Islet of Langerhans (tissue), 1 donor: ENCODE measurements around the gene CACNA1C.

ENCODE experiments used
- FAIRE-seq: peaks from one replicate; lab custom pipeline; 2011; peaks lifted over from hg19 to GRCh38; lab: Jason Lieb, UNC

The CACNA1C gene

GRCh38 chr12:2560356-2560755 is 507.6 kb downstream of the CACNA1C start:
- FAIRE-seq, result no peak

DNA sequence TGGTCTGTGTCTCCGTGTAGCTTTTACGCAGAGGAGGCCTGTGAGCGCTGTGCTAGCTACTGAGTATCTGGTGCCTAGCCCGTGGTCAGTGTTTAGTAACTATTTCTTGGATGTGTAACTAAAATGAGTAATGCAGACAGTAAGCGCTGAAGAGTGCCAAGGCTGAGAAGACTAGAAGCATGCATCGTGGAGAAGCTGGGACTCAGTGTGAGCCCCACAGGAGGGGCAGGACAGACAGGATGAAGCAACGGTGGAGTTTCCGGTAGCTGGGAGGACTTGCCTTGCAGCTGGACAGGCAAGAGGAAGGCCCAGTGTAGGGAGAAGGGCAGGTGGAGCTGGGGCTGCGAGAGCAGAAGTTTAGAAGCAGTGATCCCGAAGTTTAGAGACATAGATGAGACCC is 508.6 kb downstream of the CACNA1C start:
- FAIRE-seq, result no peak

GRCh38 chr12:2562400-2562799 is 509.6 kb downstream of the CACNA1C start:
- FAIRE-seq, result no peak

DNA sequence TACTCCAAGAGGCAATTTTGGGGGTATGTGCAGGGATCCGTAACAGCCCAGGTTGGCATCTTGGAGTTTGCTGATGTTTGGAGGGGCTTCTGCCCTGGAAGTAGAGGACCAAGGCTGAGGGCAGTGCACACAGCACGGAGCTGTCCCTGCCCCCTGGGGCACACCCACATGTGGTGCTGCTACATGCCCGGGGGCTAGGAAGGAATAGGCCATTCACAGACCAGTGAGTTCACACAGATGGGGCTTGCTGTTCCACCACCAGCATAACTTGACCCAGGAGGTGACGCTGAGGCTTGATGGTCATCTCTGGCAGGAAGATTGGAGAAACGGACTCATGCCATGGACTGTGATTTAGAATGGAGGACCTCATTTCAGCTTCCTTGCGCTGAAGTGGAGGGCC is 510.9 kb downstream of the CACNA1C start:
- no peak for FAIRE-seq

- no peak for FAIRE-seq
Observed at GRCh38 chr12:2566161-2566560, 513.4 kb downstream of the CACNA1C start.

GRCh38 chr12:2567711-2568110 is 514.9 kb downstream of the CACNA1C start:
- no peak for FAIRE-seq

DNA sequence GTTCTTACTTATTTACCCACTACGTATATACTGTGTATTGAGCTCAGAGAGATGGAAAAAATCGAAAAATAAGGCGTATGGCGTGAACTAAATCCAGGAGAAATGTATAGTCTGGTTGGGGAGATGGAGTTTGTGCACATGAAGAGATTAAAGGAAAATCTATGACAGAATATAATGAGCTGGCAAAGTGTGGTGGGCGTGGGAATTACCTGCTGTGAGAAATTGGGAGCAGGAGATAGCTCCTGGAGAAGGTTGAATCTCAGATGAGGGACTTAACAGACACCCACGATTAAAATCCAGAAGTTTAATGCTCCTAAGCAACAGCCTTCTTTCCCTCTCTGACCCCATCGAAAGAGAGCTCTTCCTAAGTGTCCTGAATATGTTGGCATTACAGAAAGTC is 517.8 kb downstream of the CACNA1C start:
- FAIRE-seq, result no peak

DNA sequence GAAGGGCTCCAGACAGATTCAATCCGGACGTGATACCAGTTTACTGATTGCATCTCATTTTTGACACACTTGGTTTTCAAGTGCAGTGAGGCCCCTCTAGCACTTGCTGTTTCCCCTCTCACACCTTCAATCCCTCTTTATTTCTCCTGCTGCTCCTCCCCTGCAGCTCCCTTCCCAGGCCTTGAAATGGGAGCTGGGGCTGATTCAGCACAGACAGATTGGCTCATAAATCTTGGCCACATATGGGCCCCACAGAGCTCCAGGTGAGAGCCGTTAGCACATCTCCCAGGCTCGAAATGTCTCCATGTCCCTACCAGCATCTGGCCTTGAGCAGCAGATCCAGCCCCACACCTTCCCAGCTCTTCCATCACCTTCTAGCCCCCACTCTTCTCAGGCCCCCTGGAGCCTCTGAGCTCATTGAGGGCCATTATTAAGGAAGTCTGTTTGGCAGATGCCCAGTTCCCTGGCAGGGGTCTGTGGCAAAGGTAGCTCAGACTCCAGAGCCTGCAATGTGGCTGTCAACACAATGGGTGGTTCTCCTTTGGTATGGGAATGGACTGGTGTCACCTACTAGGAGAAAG is 521.7 kb downstream of the CACNA1C start:
- no peak for FAIRE-seq

GRCh38 chr12:2575245-2575644 is 522.5 kb downstream of the CACNA1C start:
- no peak for FAIRE-seq

- no peak for FAIRE-seq
Observed at GRCh38 chr12:2578211-2578610, 525.4 kb downstream of the CACNA1C start.

GRCh38 chr12:2578772-2579171 is 526.0 kb downstream of the CACNA1C start:
- no peak for FAIRE-seq

- FAIRE-seq, result no peak
Observed at GRCh38 chr12:2580821-2581220, 528.0 kb downstream of the CACNA1C start.

GRCh38 chr12:2581293-2582045 is 528.7 kb downstream of the CACNA1C start:
- no peak for FAIRE-seq

DNA sequence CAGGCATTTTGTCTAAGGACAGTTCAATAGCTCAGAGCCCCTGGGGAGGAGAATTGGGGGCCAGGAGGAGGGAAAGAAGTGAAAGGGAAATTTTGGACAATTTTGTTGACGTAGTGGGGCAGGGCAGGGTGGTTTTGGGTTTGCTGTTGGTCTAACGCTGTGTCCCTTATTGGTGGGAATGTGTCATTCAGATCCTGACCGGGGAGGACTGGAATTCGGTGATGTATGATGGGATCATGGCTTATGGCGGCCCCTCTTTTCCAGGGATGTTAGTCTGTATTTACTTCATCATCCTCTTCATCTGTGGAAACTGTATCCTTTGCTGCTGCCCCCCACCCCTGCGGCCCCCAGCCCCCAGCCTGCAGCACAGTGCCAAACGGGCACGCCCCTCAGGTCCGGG is 529.8 kb downstream of the CACNA1C start:
- no peak for FAIRE-seq

GRCh38 chr12:2583091-2583497 is 530.3 kb downstream of the CACNA1C start:
- FAIRE-seq, result no peak

DNA sequence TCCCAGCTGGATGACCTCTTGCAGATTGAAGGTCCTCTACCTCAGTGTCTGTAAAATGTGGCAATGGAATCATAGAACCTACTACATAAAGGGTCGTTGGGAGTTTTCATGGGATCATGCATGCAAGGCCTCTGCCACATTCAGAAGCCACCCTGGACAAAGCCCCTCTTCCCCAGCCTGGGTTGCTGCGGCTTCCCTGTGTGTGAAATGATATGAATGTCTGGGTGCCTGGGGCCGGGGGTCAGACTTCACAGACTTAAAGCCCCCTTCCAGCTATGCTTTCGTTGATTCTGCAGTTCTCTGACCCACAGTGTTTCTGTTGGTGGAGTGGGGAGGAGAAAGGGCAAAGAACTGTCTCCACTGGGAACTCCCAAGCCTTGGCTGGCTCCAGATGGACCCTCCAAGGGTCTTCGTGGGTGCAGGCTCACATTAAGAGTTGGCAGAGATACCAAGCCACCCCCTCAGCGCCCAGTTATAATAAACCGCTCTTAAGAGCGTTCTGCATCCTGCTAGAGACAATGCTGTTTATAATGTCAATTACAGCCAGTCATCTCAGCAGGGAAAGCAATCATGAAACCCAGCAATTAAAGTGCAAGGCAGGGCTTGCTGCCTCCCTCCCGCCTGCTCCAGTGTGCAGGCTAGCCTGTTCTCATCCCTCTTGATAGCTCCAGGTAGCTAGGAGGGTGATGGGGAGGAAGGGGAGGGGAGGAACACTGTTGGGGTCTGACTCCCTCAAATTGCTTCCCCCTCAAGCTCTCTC is 531.0 kb downstream of the CACNA1C start:
- FAIRE-seq, result no peak

DNA sequence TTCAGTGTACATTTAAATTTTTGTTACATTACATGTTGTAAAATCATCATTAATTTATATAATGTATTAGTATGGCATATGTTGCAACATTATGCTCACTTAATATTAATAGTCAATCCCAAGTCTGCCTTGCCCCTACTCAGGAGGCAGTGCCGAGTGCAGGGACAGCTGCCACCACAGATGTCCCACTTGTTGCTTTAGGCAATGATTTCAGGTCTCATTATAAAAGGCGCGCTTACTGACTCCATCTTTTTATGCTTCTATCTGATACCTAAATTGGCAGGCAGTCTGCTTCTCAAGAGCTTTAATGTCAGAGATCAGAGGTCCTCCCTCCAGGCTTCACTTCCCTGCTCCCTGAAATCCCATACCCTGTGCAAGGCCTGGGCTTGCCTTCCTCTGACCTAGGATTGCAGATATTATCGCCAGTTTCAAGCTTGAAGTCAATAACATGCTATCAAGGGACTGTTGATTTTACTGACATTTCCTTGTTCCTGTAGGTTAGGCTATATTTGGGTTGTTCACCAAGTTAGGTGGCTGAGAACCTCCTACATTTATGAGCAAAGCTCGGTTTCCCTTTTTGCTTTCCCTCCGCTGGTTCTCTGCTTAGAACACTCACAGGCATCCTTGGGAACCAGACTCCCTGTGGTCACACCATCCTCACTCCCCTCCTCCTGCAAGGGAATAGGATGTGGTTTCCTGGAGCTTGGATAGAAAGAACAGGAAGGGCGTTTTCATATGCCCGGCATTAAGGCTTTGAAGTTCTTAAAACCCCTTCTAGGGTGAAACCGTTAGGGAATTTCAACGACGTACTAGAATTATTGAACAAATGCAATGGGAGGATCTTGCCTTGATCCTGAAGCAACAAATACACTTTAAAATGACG is 533.6 kb downstream of the CACNA1C start:
- FAIRE-seq, result no peak

DNA sequence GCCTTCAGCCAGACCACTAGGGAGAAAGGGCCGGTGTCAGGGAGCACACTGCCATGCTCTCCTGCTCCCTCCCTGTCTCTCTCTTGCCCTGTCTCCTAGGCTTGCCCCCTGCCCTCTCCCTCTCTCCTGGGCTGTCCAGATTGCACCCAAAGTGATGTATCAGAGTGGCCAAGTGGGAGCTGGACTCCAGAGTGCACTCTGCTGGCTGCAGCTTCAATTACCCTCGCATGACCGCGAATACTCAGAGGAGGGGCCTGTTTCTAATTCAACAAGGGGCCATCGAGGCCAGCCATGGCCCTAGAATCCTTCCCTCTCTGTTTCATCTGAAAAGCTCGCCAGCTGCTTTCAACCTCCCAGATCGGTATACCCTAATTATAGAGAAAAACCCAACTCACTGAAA is 535.6 kb downstream of the CACNA1C start:
- no peak for FAIRE-seq

DNA sequence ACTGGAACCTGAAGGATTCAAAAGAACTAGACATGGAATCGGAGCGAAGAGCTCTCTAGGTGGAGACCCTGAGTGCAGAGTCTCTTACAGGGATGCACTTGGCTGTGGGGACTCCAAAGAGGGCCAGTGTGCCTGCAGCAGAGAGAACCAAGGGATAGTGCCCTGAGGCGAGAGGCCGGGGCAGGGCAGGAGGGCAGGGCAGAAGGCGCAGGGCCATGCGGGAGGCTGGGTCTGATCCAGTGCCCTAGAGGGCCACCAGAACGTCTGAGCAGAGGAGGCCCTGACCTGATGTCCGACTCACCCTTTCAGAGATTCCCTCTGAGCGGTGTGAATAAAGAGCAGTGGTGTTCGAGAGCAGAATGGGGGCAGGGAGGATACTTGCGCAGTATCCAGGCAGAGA is 536.6 kb downstream of the CACNA1C start:
- FAIRE-seq, result no peak

DNA sequence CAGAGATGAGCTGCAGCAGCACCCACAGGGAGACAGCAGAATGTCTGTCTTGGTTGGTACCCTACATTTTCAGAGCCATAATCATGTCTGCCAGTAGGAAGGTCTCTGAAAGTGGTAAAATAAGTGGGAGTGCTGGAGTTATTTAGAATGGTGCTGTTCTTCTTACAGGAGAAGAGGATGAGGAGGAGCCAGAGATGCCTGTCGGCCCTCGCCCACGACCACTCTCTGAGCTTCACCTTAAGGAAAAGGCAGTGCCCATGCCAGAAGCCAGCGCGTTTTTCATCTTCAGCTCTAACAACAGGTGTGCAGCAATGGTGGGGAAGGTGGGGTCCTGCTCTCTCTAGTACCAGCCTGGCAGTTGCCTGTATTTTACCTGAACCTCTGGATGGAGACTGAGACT is 540.3 kb downstream of the CACNA1C start:
- FAIRE-seq, result no peak

DNA sequence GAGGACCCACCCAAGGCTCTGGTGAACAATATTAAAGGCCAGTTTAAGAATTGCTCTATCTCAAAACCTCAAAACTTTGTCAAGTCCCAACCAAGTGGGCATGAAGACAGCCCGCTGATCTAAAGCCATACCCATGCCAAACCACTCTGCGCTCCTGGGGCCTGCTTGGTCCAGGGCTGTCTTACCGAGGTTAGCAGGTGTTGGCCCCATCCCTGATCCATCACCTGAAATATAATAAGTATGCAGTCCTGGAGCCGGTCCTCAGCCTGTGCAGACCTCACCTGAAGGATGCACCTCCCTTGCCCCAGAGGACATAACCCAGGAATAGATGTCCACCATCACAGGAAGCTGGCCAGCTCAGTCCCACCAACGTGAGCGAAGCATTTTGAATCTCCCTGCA is 543.7 kb downstream of the CACNA1C start:
- no peak for FAIRE-seq

DNA sequence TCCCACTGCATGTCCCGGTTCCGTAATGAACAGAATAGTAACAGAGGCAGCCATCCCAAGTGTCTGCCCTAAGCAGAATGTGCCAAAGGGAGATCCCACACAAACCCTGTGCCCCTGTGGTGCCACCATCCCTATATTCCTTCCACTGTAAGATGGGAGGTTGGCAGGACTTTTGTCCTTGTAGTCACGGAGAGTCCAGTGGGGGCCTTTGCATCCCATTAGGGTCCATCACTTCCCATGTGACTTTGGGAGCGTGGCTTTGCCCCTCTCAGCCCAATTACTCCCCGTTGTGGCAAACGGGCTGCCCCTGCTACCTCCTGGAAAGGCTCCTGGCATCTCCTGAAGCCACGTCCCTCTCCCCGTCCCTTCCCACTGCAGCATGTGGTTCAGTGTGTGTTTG is 552.5 kb downstream of the CACNA1C start:
- no peak for FAIRE-seq
